SH-SY5Y (cell line): Measurements from ENCODE around the gene PROM1.

Experiments used
- GATA2 ChIP-seq: IDR thresholded peaks from 2 replicates; pipeline ENCODE4 v1.6.1; 2011; ENCODE audit warnings: mild to moderate bottlenecking, low read depth, low read length
- GATA3 ChIP-seq: IDR thresholded peaks from 2 replicates; pipeline ENCODE4 v1.6.1; 2011; ENCODE audit warnings: low read depth, mild to moderate bottlenecking, low read length, moderate library complexity

GRCh38 chr4:16025268-16025667 is 58.6 kb downstream of the PROM1 start:
- TF ChIP-seq GATA2 (no peak), GATA3 (no peak)
